Measurements from ENCODE around the gene RAD18.

The RAD18 gene

GRCh38 chr3:8963137-8963853 lies at the start of gene RAD18:
TSS of gene RAD18 (minus strand) at chr3:8963472. CDS start at chr3:8963385, 87 bp downstream.
- peak; percentile 37 for DNase-seq (ENCODE audit: low read depth, low spot score)
- H3K27ac ChIP-seq: peak within 1 kb of the TSS; percentile 81

- no peak for DNase-seq (ENCODE audit: low read depth, low spot score)
- H3K27ac ChIP-seq: no peak overlapping the region
Observed at GRCh38 chr3:9012521-9012920, 49.2 kb upstream of the RAD18 start.

GRCh38 chr3:9009976-9010545 lies 46.8 kb upstream of the RAD18 start:
- no peak for DNase-seq (ENCODE audit: low read depth, low spot score)
- no peak overlapping the region for H3K27ac ChIP-seq

- no peak overlapping the region for H3K27ac ChIP-seq
- DNase-seq (ENCODE audit: low read depth, low spot score): no peak
Observed at GRCh38 chr3:9008550-9009255, 45.4 kb upstream of the RAD18 start.

GRCh38 chr3:9007928-9008327 lies 44.7 kb upstream of the RAD18 start:
- no peak for DNase-seq (ENCODE audit: low read depth, low spot score)
- H3K27ac ChIP-seq: no peak overlapping the region

- no peak overlapping the region for H3K27ac ChIP-seq
- no peak for DNase-seq (ENCODE audit: low read depth, low spot score)
Observed at GRCh38 chr3:9007213-9007612, 43.9 kb upstream of the RAD18 start.

GRCh38 chr3:9000041-9000440 lies 36.8 kb upstream of the RAD18 start:
- H3K27ac ChIP-seq: no peak overlapping the region
- no peak for DNase-seq (ENCODE audit: low read depth, low spot score)

GRCh38 chr3:8997151-8997550 lies 33.9 kb upstream of the RAD18 start:
- no peak overlapping the region for H3K27ac ChIP-seq
- DNase-seq (ENCODE audit: low read depth, low spot score): no peak

GRCh38 chr3:8996681-8997121 lies 33.4 kb upstream of the RAD18 start:
- no peak for DNase-seq (ENCODE audit: low read depth, low spot score)
- H3K27ac ChIP-seq: no peak overlapping the region

- H3K27ac ChIP-seq: no peak overlapping the region
- DNase-seq (ENCODE audit: low read depth, low spot score): no peak
Observed at GRCh38 chr3:8996216-8996615, 32.9 kb upstream of the RAD18 start.

- no peak overlapping the region for H3K27ac ChIP-seq
- no peak for DNase-seq (ENCODE audit: low read depth, low spot score)
Observed at GRCh38 chr3:8994226-8994625, 31.0 kb upstream of the RAD18 start.

- DNase-seq (ENCODE audit: low read depth, low spot score): no peak
- H3K27ac ChIP-seq: no peak overlapping the region
Observed at GRCh38 chr3:8993331-8993730, 30.1 kb upstream of the RAD18 start.

- no peak for DNase-seq (ENCODE audit: low read depth, low spot score)
- no peak overlapping the region for H3K27ac ChIP-seq
Observed at GRCh38 chr3:8992854-8993253, 29.6 kb upstream of the RAD18 start.

- no peak for DNase-seq (ENCODE audit: low read depth, low spot score)
- no peak overlapping the region for H3K27ac ChIP-seq
Observed at GRCh38 chr3:8992199-8992598, 28.9 kb upstream of the RAD18 start.

- DNase-seq (ENCODE audit: low read depth, low spot score): no peak
- H3K27ac ChIP-seq: no peak overlapping the region
Observed at GRCh38 chr3:8990266-8991215, 27.3 kb upstream of the RAD18 start.

- H3K27ac ChIP-seq: no peak overlapping the region
- no peak for DNase-seq (ENCODE audit: low read depth, low spot score)
Observed at GRCh38 chr3:8988791-8989558, 25.7 kb upstream of the RAD18 start.

- no peak for DNase-seq (ENCODE audit: low read depth, low spot score)
- H3K27ac ChIP-seq: no peak overlapping the region
Observed at GRCh38 chr3:8988384-8988655, 25.0 kb upstream of the RAD18 start.

GRCh38 chr3:8987645-8988383 lies 24.5 kb upstream of the RAD18 start:
- DNase-seq (ENCODE audit: low read depth, low spot score): no peak

GRCh38 chr3:8987226-8987625 lies 24.0 kb upstream of the RAD18 start:
- no peak for DNase-seq (ENCODE audit: low read depth, low spot score)
- no peak overlapping the region for H3K27ac ChIP-seq

More at GRCh38 chr3:8987645-8988383, 24.5 kb upstream of the RAD18 start:
- H3K27ac ChIP-seq: no peak overlapping the region
